HCT116 (cell line): ENCODE results near the gene MPI. TPM values are rescaled to one million over a fixed set of nuclear protein-coding genes. Genes with fewer than 3 reads are reported as not detected.

Experiments
- ATAC-seq: fragments of 200-7000 bp; cut with Tn5 transposase; 2 replicates; pipeline ENCODE4 v1.9.1; 2020; ENCODE audit warnings: mild to moderate bottlenecking, moderate library complexity
- BruUV-seq: library from RNA; stranded (reverse); fragments of 400-500 nt; replicated peaks from 2 replicates; lab custom pipeline; 2021; lab: Mats Ljungman, UMichigan
- CTCF ChIA-PET: fragments of 300-600 bp; sonication (Branson Sonifier 250); formaldehyde crosslinking; loops from one replicate; lab custom pipeline; 2021; ENCODE audit warnings: antibody characterized with exemption; lab: Charles Lee
- POLR2A ChIA-PET: fragments of 300-600, 350-600 bp; sonication (Branson Sonifier 250); formaldehyde crosslinking; loops from one replicate; lab custom pipeline; 2021; ENCODE audit warnings: antibody characterized with exemption; lab: Charles Lee
- RAD21 ChIA-PET, 2 experiments: fragments of 300-600 bp; sonication (Branson Sonifier 250); formaldehyde crosslinking; loops; one replicate each; lab custom pipeline; 2023; ENCODE audit warnings: low total read pairs in 2 of 2; ENCODE audit not compliant: uncharacterized antibody in 2 of 2, unreplicated experiment in 2 of 2, low non-redundant PET in 1 of 2; lab: Charles Lee
- DNase-seq: peaks from one replicate; pipeline ENCODE4 v3.0.0-alpha.2; 2010; ENCODE audit warnings: low read depth, low spot score
- H2AFZ ChIP-seq: fragments of 200-600 bp; shearing (Covaris generic), sonication (generic); 2 replicates; pipeline ENCODE4 v1.6.1; 2017; ENCODE audit warnings: low read depth, mixed run types, mixed read lengths, antibody characterized with exemption, low read length; ENCODE audit not compliant: poor library complexity, severe bottlenecking
- H3K27ac ChIP-seq: 2 replicates; pipeline ENCODE4 v1.5.1; 2012; ENCODE audit warnings: low read depth, low read length
- H3K27me3 ChIP-seq: fragments of 200-600 bp; sonication (generic); 2 replicates; pipeline ENCODE4 v1.6.1; 2016; ENCODE audit warnings: mixed run types, low read length, mixed read lengths; ENCODE audit not compliant: insufficient read depth
- H3K36me3 ChIP-seq, 2 experiments: fragments of 200-500 bp in 1 of 2; fragments of 200-600 bp in 1 of 2; sonication (Bioruptor generic) in 1 of 2; sonication (generic) in 1 of 2; 2 replicates each; pipeline versions ENCODE4 v1.5.1 to v1.6.1; 2014 to 2016; ENCODE audit warnings: low read length in 2 of 2, inconsistent platforms in 1 of 2, mixed read lengths in 1 of 2, mixed run types in 1 of 2; ENCODE audit not compliant: insufficient read depth in 2 of 2, control insufficient read depth in 1 of 2
- H3K4me1 ChIP-seq, 2 experiments: fragments of 200-600 bp in 1 of 2; sonication (generic) in 1 of 2; 2 replicates each; pipeline versions ENCODE4 v1.5.1 to v1.6.1; 2012 to 2017; ENCODE audit warnings: low read length in 2 of 2, inconsistent platforms in 1 of 2, mild to moderate bottlenecking in 1 of 2, mixed read lengths in 1 of 2, mixed run types in 1 of 2, moderate library complexity in 1 of 2; ENCODE audit not compliant: insufficient read depth in 2 of 2, control insufficient read depth in 1 of 2
- H3K4me2 ChIP-seq: fragments of 200-600 bp; sonication (generic); 2 replicates; pipeline ENCODE4 v1.6.1; 2017; ENCODE audit warnings: mixed run types, low read length, mixed read lengths
- H3K4me3 ChIP-seq, 2 experiments: fragments of 200-600 bp in 1 of 2; sonication (generic) in 1 of 2; replicated peaks in 1 of 2; 2 replicates each; pipeline ENCODE4 v1.5.1; 2011 to 2016; ENCODE audit warnings: low read length in 2 of 2, control low read depth in 1 of 2, low read depth in 1 of 2, mild to moderate bottlenecking in 1 of 2, mixed read lengths in 1 of 2, mixed run types in 1 of 2
- H3K79me2 ChIP-seq: fragments of 200-600 bp; sonication (generic); 2 replicates; pipeline ENCODE4 v1.6.1; 2017; ENCODE audit warnings: mild to moderate bottlenecking, mixed run types, low read length, moderate library complexity, mixed read lengths; ENCODE audit not compliant: insufficient read depth
- H3K9ac ChIP-seq: fragments of 200-600 bp; sonication (generic); 2 replicates; pipeline ENCODE4 v1.6.1; 2016; ENCODE audit warnings: low read length, mixed read lengths
- H3K9me2 ChIP-seq: fragments of 200-600 bp; sonication (generic), shearing (Covaris generic); 2 replicates; pipeline ENCODE4 v1.6.1; 2017; ENCODE audit warnings: mixed run types, mild to moderate bottlenecking, moderate library complexity; ENCODE audit not compliant: insufficient read depth
- H3K9me3 ChIP-seq, 2 experiments: fragments of 200-500 bp in 1 of 2; fragments of 200-600 bp in 1 of 2; sonication (Bioruptor generic) in 1 of 2; sonication (generic) in 1 of 2; 2 replicates each; pipeline ENCODE4 v1.6.1; 2014 to 2017; ENCODE audit warnings: low read length in 2 of 2, mixed read lengths in 2 of 2, inconsistent platforms in 1 of 2, low read depth in 1 of 2, mild to moderate bottlenecking in 1 of 2, mixed run types in 1 of 2, moderate library complexity in 1 of 2; ENCODE audit not compliant: control insufficient read depth in 1 of 2, insufficient read depth in 1 of 2
- H4K20me1 ChIP-seq: fragments of 200-600 bp; sonication (generic), shearing (Covaris generic); 2 replicates; pipeline ENCODE4 v1.6.1; 2017; ENCODE audit warnings: mixed run types, mild to moderate bottlenecking, moderate library complexity; ENCODE audit not compliant: insufficient read depth
- CBX3 ChIP-seq: IDR thresholded peaks from 2 replicates; pipeline ENCODE4 v1.6.1; 2012; ENCODE audit warnings: low read depth
- ELF1 ChIP-seq: IDR thresholded peaks from 2 replicates; pipeline ENCODE4 v1.6.1; 2012; ENCODE audit warnings: low read depth, borderline replicate concordance
- EZH2phosphoT487 ChIP-seq: fragments of 200-600 bp; IDR thresholded peaks from 2 replicates; pipeline ENCODE4 v1.6.1; 2018; ENCODE audit warnings: antibody characterized with exemption, borderline replicate concordance
- SIN3A ChIP-seq: IDR thresholded peaks from 2 replicates; pipeline ENCODE4 v1.6.1; 2012; ENCODE audit warnings: low read depth
- intact Hi-C: fragments of 100-400 bp; cut with micrococcal nuclease; formaldehyde crosslinking; loops from 2 replicates; pipeline ENCODE4 v1.10.0; 2022
- total RNA-seq: library from RNA; stranded (reverse); gene quantifications from one replicate; pipeline ENCODE4 v1.2.1, GENCODE V29; 2021; ENCODE audit not compliant: unreplicated experiment
- TF ChIP-seq, protein P1 (sequence below), 3 experiments: fragments of 200-600 bp in 1 of 3; sonication (generic) in 1 of 3; IDR thresholded peaks in 2 of 3; conservative IDR thresholded peaks in 1 of 3; 2 replicates each; pipeline ENCODE4 v1.5.1; 2012 to 2017; ENCODE audit warnings: low read depth in 2 of 3, low read length in 2 of 3, antibody characterized with exemption in 1 of 3, borderline replicate concordance in 1 of 3, control low read depth in 1 of 3, mild to moderate bottlenecking in 1 of 3, mixed read lengths in 1 of 3, mixed run types in 1 of 3, moderate library complexity in 1 of 3; ENCODE audit not compliant: insufficient read depth in 1 of 3

Gene MPI
- total RNA-seq, 1 experiment from 2014 or later: 49.7 TPM

- Histone ChIP-seq H3K27me3 (no peaks in the 10 kb centered on the region), H3K36me3 (peaks cover 4 to 19% of the 10 kb centered on the region in 2 experiments; a peak in 2 of 4 replicates), H3K9me2 (no peaks in the 10 kb centered on the region), H3K27ac (peak overlapping the region; percentile 89), H3K4me2 (peak overlapping the region; percentile 98), H2AFZ (no peak overlapping the region), H3K4me1 (peaks cover 10 to 17% of the 10 kb centered on the region in 2 experiments; a peak in 2 of 4 replicates), H3K4me3 (peak overlapping the region; percentile 73 to 96), H3K9me3 (no peaks in the 10 kb centered on the region), H3K79me2 (peaks cover 19% of the 10 kb centered on the region), H3K9ac (peak overlapping the region; percentile 94), H4K20me1 (no peaks in the 10 kb centered on the region; the same call in 1 of the 2 replicates)
- TF ChIP-seq, protein P1, sequence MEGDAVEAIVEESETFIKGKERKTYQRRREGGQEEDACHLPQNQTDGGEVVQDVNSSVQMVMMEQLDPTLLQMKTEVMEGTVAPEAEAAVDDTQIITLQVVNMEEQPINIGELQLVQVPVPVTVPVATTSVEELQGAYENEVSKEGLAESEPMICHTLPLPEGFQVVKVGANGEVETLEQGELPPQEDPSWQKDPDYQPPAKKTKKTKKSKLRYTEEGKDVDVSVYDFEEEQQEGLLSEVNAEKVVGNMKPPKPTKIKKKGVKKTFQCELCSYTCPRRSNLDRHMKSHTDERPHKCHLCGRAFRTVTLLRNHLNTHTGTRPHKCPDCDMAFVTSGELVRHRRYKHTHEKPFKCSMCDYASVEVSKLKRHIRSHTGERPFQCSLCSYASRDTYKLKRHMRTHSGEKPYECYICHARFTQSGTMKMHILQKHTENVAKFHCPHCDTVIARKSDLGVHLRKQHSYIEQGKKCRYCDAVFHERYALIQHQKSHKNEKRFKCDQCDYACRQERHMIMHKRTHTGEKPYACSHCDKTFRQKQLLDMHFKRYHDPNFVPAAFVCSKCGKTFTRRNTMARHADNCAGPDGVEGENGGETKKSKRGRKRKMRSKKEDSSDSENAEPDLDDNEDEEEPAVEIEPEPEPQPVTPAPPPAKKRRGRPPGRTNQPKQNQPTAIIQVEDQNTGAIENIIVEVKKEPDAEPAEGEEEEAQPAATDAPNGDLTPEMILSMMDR (IDR thresholded peaks at IDR 0.05 in 2 of 3, conservative IDR thresholded peaks at IDR 0.05 in 1 of 3; ENCODE audit: borderline replicate concordance in 1 of 3, insufficient read depth in 1 of 3, low read depth in 2 of 3, low read length in 2 of 3): no peak
- TF ChIP-seq CBX3 (no peak), SIN3A (0 out of 2 replicates have a peak, but pooled peaks have one; percentile 5), ELF1 (no peak), EZH2phosphoT487 (no peak)
- ATAC-seq (peak; percentile 41), DNase-seq (no peak)
- CTCF ChIA-PET: interaction anchor here (1.0 to 1.1 kb wide), 3 partner anchors 8 to 45 kb away, joined by 3 read pairs; no protein-coding TSS in a partner anchor
- no TSS peak for BruUV-seq
- POLR2A ChIA-PET: interaction anchor here (0.9 to 1.7 kb wide), 5 partner anchors 8 to 146 kb away, joined by 3 to 8 read pairs (median 3); partner anchors contain the start of gene MPI
- intact Hi-C loops: loop anchor here (5.0 kb wide), 1 partner anchor 81 kb away; no protein-coding TSS in a partner anchor
- RAD21 ChIA-PET: interaction anchor here (0.5 to 0.7 kb wide), 3 partner anchors 15 to 45 kb away, joined by 3 read pairs; no protein-coding TSS in a partner anchor
Measured at GRCh38 chr15:74906067-74906449, 16.2 kb downstream of the MPI start.
